HG02938 (cell line): Measurements from ENCODE around the gene USP22.

Experiments
- ATAC-seq: cut with Tn5 transposase; IDR thresholded peaks from one replicate; pipeline ENCODE4 v1.9.1; 2021; ENCODE audit warnings: mild to moderate bottlenecking, moderate library complexity; ENCODE audit not compliant: unreplicated experiment

USP22 gene

DNA sequence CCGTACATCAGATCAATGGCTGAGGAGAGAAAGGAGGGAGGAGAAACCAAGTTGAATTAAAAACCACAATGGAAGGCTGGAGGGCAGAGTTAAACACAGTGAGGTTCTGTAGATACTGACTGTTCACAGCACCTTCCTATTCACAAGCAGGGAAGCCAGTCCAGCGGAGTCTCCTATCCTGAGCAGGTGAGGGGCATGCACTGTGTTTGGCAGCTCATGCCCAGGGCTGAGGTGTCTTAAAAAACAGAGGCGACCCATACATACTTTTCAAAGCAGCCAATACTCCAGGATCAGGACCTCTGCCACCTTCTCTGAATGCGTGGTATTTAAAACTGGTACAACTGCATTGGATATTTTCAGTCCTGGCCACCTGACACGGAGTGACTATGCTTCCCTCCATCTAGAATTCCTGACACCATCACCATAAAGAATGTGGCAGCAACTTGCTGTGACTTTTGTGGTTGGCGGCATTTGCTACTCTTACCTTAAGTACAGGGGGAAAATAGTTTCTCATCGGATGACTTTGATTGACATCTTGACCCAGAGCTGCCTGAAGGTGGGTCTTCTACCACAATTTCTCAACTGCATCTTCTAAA lies 21.5 kb downstream of the USP22 start:
- ATAC-seq, result no peak

DNA sequence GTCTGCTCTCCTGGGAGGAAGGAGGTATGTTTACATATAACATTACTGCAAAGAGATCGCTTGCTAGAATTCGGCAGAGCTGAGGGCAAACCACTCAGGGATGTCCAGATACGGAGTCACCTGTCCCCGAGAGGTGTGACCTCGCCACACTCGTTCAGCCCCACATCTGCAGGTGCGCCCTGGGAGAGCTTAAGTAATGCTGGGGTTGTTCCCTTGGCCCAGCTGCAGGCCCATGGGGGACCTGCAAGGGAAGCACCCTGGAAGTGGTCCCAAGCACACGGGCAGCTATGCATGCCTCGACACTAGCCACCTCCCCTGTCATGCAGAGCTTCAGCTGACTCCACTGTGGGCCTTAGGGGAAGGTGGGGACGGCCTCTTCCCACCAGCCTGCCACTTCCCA lies 22.2 kb downstream of the USP22 start:
- ATAC-seq, result no peak

DNA sequence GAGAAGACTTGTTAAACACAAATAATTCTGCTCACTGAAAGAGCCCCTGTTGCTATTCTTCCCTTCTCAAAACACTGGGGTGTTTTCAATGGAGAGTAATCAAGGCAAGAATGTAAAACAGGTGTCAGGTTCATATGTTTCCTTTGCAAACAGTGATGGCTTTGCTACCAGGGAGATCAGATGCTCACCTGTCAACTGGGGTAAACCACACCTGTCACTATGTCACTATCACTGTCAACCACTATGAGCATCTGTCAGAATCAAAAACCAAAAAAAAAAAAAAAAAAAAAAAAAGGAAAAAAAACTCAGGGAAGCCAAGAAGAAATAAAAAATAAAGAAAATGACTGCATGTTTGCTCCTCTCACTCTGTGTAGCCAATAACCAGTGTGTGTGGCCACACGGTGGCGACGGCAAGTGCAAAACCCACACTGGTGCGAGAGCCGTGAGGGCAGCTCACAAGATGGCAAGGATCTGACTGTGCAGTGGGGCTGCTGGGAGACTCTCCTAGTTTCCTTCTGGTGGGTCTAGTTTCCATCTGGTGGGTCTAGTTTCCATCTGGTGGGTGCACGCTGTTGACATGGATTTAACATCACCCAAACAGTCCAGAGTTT lies 22.7 kb downstream of the USP22 start:
- no peak for ATAC-seq

DNA sequence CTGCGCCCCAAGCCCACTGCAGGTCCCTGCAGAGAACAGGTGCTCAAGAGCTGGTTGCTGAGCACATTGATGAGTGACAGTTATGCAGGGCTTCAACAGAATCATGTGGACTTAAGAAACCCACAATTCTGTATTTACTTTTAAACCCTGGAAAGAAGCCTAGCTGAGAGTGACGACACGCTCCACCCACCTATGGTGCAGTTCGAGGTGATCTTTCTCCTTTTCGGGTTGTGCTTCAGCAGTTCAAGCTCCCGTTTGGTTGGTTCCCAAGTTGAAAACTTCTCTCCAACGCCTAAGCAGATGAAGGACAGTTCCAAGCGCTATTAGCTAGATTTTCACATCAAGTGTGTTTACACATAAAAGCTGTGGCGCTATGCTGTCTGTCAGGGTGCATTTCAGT lies 23.9 kb downstream of the USP22 start:
- no peak for ATAC-seq

DNA sequence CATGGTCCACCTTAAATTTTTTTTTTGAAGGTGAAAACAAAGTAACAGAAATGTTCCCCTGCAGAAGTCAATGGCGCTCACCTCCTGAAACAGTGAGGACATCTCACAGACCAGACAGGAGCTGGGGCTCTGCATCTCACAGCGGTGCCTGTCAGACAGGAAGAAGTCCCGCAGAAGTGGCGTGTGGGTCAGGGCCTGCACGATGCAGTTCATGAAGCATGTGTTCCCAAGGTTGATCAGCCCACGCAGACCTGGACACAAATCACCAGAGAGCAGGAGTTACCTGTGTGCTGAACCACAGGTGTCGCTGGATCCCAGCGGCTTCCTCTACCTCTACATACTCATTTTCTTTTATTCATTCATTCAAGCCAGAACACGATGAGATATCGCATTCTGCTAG lies 24.9 kb downstream of the USP22 start:
- ATAC-seq, result no peak

DNA sequence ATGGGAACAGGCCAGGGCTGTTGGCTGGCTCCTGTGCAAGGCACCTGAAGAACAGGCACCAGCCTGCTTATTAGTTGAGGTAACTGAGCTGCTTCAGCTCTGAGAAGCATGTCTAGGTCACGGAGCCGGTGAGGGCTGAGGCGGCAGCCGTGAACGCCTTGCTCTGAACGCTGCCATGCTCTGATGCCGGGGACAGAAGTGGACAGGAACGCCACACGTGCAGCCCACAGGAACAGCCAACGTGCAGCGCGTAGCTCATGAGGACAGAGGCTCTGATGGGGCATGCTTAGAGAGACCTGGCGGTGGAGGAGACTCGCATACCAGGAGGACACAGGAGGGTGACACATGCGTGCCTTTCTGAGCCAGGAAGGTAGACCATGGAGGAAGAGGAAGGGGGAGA lies 25.6 kb downstream of the USP22 start:
- ATAC-seq, result no peak

DNA sequence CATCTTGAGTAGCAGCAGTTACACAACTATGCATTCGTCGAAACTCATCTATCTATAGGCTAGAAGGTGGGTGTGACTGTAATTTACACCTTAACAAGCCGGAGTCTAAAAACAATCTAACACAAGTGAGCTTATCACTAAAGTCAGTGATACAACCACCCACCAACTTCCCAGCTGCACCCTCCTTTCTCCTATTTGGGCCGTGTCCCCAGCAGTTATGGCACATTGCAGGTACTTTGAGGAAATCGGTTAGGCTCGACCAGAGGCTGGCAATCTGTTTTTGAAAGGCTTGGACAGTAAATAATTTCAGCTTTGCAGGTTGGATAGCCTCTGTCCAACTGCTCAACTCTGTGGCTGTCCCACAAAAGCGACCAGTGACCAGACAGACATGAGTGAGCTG lies 26.0 kb downstream of the USP22 start:
- no peak for ATAC-seq

DNA sequence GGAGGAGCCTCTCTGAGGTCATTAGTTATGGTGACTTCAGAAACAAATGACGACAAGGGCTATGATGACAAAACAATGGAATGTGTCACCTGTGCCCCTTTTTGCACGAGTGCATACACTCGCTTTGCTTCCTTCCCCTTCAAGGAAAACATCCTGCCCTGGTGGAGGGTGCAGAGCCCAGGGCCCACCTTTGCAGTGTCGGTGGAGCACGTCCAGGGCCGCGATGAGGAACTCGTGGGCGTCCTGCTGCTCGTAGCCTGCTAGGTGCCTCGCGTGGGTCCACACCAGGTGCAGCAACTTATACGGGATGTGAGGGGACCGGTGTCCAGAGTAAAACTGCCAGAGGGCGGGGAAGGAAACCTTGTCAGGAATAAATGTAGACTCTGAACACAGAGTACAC lies 27.2 kb downstream of the USP22 start:
- ATAC-seq, result no peak

DNA sequence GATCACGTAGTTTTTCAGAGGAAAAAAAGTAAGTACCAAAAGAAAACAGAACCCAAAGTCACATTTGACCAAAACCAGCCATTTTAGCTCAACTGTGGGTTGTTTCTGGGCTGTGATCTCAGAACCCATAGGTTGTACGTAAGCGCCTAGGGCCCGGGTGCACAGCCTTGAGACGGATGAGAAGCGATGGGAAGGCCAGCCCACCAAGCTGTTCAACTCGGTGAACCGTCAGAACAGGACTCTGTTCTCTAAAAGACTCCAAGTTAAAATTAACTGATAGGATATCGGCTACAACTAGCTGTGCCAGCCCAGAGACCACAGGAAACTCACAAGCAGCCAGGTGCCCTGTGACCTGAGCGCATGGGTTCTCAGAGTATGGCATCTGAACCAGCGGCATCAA lies 28.3 kb downstream of the USP22 start:
- ATAC-seq, result no peak

DNA sequence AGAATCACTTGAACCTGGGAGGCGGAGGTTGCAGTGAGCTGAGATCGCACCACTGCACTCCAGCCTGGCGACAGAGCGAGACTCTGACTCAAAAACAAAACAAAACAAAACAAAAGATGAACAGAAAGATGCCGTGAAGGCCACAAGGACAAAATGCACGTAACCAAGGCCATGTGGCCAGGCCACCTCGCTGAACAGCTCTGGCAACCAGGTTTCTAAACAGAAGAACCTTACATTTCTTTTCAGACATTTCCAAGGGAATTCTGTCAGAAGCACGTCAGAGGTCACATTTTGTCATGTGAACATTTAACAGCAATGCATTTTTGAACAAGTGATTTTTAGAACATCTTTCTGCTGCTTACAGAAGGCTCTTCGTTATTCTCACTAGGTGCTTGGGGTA lies 28.8 kb downstream of the USP22 start:
- no peak for ATAC-seq

DNA sequence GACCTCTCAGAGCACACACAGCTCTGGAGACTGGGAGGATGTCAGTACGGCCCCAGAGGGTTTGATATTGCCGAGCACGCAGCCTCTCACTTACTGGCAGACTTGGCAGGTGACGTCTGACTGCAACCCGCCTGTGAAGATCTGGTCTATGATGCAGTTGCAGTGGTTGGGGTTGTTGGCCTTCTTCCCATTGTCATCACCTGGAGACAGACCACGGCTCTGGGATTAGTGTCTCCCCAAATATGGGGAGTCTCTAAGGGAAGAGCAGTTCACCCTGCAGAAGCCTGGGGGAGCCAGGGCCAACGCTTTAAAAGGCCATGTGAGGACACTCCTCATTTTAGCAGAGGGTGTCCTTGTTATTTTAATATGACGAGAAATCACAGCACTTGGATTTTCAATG lies 30.1 kb downstream of the USP22 start:
- ATAC-seq, result no peak

DNA sequence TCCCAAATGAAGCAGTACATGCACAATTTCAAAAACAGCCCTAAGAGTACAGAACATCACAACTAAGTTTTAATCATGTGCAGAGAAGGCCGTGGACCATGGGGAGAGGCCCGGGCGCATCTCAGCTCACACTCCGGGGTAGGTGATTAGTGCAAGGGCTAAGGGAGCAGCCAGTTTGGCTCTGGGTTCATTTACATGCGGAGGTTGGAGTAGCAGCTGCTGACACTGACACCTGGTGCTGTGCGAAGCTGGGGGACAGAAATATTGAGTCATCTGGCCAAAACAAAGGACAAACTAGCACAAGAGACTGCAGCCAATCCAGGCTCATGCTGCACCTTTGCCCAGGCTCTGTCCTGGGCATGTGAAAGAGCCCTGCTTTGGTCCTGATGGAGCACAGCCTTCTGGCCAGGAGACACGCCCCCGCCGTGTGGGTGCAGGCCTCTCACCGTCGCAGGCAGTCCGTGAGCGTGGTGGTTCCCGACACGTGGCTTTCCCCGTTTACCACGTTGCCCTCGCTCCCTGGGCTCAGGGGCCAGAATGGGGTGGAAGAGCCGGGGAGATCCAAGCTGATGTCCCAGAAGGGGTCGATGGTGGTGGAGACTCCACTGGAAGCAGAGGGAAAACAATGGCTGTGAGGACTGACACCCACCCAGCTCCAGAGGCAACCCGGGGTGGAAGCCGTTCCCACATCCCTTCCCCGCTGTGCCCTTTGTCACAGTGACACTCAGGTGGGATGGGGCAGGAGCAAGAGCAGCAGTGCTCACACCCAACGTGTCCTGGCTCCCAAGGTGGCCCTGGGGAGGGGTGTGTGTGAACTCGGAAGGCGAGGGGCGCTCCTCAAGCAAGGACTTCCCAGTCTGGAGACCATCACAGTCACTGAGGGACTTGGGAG lies 31.9 kb downstream of the USP22 start:
- no peak for ATAC-seq

DNA sequence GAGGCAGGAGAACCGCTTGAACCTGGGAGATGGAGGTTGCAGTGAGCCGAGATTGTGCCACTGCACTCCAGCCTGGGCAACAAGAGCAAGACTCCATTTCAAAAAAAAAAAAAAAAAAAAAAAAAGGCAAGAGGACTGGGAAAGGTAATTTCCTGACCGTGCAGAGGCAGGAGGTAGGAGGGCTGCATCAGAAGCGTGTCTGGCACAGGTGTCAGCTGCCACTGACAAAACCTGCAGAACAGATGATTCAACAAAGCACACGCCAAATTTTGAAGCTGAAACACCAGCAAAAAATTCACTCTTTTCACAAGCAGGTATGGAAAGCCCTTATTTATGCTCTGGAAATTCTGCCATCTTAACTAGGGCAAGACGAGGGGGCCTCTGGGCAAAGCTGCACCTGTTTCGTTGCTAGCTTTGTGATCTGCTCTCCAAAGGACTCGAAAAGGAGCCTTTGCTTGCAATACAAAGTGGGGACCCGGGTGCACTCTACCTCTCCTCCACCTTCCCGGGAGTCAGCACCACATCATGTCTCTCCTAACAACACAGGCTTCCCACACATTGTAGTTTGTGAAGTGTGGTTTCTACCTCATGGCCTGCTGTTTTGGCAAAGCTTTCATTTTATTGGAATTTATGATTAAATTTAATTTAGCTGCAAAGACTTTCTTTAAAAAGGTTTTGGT lies 33.7 kb downstream of the USP22 start:
- ATAC-seq, result no peak

DNA sequence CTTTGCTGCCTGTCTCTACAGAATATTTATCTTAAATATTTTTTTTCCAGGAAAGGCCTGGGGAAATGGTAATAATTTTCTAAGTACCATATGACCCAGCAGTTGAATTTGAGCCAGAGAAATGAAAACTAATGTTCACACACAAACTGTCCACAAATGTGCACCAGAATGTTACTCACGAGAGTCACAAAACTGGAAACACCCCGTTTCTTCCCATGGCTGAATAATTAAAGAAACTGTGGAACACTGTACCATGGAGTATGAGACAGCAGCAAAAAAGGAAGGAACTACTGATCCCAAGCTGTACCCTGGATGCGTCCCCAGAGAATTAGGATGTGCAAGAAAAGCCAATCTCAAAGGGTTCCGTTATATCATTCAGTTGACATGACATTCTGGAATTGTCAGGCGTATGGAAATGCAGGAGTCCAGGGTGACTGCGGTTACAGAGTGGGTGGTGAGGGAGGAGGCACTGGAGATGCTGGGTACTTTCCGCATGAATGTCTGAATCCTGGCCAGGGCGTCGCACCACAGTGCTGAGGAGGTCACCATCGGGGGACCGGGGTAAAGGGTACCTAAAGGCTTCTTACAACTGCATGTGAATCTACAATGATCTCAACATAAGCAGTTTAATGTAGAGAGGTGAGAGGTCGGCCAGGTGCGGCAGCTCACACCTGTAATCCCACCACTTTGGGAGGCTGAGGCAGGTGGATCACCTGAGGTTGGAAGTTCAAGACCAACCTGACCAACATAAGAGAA lies 34.5 kb downstream of the USP22 start:
- ATAC-seq, result no peak

DNA sequence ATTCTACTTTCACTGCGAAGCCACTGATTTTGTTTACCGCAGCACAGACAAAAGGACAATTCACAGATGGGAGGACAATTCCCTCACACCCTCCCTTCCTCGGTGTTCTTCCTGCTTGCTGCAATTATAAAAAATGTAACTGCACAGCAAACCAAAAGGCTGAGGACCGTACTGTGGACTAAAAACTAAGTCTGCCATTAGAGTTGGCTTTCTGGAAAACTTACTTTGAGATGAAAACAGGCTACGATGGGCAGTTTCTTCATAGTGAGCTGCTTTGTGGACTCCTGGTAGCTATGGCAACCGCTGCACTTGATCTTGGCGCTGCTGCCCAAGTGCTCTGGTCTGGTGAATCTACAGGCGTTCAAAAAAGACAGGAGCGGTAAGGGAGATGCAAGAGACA lies 35.2 kb downstream of the USP22 start:
- no peak for ATAC-seq

DNA sequence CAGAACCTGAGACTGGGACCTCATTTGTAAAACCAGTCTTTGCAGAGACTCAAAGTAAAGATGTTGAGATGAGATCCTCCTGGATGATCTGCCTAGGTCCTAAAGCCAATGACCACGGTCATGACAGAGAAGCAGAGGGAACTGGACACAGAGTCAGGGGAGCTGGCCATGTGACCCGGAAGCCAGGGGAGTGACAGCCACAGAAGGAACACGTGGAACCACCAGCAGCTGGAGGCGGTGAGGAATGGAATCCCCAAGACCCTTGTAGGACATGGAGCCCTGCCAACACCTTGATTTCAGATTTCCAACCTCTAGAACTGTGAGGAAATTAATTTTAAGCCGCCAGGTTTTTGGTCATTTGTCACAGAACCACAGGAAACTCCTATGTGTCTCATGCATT lies 37.0 kb downstream of the USP22 start:
- ATAC-seq, result no peak

DNA sequence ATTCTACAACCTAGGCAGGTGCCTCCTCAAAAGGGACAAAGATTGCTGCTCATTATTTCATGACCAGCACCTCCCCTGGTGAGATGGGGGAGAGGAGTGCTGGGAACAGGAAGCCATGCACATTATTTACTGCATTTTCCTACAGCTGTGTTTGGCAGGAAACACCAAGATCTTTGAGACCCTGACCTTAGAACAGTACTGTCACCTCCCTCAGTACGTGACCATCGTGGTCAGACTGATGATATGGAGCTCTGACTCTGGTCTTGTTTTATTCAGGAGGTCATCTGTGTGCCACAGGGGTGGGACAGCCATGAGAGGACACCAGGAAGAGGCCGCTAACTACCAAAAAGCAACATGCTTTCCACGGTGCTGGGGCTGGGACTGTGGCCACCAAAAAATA lies 37.4 kb downstream of the USP22 start:
- no peak for ATAC-seq

DNA sequence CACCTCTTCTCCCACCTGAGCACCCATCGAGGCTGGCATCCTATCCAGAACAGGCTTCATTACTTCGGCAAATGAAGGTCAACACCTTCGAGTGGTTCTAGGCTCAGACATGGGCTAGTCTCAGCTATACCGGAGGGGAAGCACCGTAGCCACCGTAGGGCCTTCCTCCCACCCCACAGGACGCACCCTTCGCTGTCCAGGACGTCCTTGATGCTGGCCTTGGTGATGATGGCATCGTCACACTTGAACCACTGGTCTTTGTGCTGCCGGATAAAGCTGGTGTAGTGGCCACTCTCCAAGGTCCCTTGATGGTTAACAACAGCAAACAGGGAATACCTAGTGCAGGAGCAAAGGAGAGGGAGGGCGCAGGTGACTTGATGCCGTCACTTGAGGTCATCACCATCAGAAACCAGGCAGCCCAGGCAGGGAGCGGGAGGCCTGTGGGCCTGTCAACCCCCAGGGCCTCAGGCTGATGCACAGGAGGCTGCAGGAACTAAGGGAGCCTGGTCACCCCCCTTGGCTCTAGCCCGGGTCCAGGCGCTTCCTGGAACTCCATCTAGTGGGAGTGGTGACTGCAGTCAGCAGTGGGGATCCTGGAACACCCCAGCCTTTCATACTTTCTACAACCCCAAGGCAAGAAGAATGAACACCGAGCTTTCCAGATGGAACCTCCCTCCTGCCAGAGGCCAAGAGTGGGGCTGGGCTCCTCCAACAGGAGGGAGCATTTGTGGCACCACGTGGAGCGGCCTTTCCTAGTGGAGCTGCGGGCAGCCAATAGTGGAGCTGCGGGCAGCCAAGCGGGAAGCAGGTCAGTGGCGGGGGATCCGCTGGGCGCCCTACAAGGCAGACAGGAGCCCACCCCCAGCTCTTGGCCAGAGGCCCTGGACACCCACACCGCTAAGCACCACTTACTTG lies 38.5 kb downstream of the USP22 start:
- no peak for ATAC-seq

DNA sequence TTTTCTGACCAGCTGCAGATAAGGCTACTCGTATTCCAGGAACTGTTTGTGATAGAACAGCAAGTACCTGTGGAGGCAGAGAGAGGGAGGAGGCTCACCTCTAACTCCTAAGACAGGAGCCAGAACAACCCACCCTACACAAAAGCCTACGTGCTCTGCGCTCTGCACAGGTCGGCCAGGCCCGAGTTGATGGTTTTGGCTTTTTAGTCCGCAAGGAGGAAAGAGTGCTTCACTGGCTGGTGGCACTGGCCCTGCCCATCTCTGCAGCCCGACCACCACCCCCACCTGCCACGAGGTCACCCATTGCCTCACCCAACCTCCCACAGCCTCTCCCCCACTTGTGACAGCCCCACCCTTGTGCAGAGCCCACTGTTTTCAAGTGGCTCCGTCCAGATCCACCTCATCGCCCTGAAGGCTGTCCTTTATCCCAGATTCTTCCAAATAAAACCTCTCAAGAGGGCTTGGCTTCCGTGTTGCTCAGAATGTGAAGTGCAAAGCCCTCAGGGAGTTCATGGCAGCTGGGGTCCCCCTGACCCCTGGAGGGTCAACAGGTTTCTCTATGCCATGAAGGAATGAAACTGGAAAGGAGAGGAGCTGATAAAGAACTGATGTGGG lies 39.7 kb downstream of the USP22 start:
- no peak for ATAC-seq
